Measurements from ENCODE around the gene SIRPB2. TPM values are rescaled to one million over a fixed set of nuclear protein-coding genes. Genes with fewer than 3 reads are reported as not detected.

SIRPB2 gene
- total RNA-seq, 1 experiment from 2014 or later = not detected

DNA sequence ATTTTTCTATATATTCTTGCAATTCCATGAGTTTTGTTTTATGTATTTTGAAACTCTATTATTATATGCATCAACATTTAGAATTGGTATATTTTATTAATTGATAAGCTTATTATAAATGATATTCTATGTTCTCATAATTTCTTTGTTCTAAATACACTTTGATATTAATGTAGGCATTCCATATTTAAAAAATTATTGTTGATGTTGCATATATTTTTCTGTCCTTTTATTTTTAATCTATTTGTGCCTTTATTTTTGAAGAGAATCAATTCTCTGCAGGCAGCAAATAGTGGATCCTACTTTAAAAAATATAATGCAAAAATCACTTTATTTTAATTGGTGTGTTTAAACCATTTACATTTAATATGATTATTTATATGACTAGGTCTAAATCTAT, 36.7 kb upstream of the SIRPB2 start:
- Histone ChIP-seq H3K4me2 (ENCODE audit: insufficient read depth, insufficient read length, low read length) (no peak overlapping the region), H4K20me1 (ENCODE audit: control insufficient read depth, insufficient read depth, insufficient read length) (no peaks in the 10 kb centered on the region), H3K18ac (ENCODE audit: insufficient read length, low read depth, low read length) (no peak overlapping the region), H2BK12ac (ENCODE audit: insufficient read length, low read depth, low read length) (no peak overlapping the region), H4K5ac (ENCODE audit: insufficient read length, low read depth, low read length) (no peak overlapping the region), H3K4ac (ENCODE audit: low read depth, low read length) (no peak overlapping the region), H3K27me3 (ENCODE audit: insufficient read depth, low read length) (no peaks in the 10 kb centered on the region), H3T11ph (ENCODE audit: low read length) (no peak overlapping the region), H2BK120ac (ENCODE audit: low read depth, low read length, poor library complexity, severe bottlenecking) (no peak overlapping the region), H2BK20ac (ENCODE audit: low read depth, low read length, poor library complexity, severe bottlenecking) (no peak overlapping the region), H2BK5ac (ENCODE audit: insufficient read length, low read length) (no peak overlapping the region), H3K27ac (ENCODE audit: insufficient read length, low read depth, low read length) (no peak overlapping the region), H3K4me1 (ENCODE audit: insufficient read depth, low read length) (no peaks in the 10 kb centered on the region), H3K23ac (ENCODE audit: insufficient read length, low read depth, low read length) (no peak overlapping the region), H4K91ac (ENCODE audit: insufficient read length, low read depth, low read length) (no peak overlapping the region), H3K56ac (ENCODE audit: insufficient read length, low read depth, low read length) (no peak overlapping the region), H3K9me3 (ENCODE audit: control insufficient read depth, low read depth, low read length) (no peaks in the 10 kb centered on the region), H2BK15ac (ENCODE audit: low read depth, low read length) (no peak overlapping the region), H2AK5ac (ENCODE audit: insufficient read length, low read length) (no peak overlapping the region), H3K23me2 (ENCODE audit: insufficient read length, low read depth, low read length, poor library complexity, severe bottlenecking) (no peaks in the 10 kb centered on the region), H3K9ac (ENCODE audit: extremely low read depth, insufficient read length, low read length) (no peak overlapping the region), H2AFZ (ENCODE audit: low read length) (no peak overlapping the region), H3K14ac (ENCODE audit: insufficient read depth, low read length) (no peak overlapping the region), H3K79me1 (ENCODE audit: insufficient read depth, low read depth, low read length, poor library complexity, severe bottlenecking) (no peaks in the 10 kb centered on the region), H4K8ac (replicated peaks; ENCODE audit: insufficient read length, low read depth, low read length) (no peak overlapping the region), H3K79me2 (ENCODE audit: insufficient read depth, low read length) (no peaks in the 10 kb centered on the region)
- Mint-ChIP-seq H3K36me3 (ENCODE audit: insufficient read depth in 1 of 3, low read depth in 3 of 3) (no peaks in the 10 kb centered on the region), H3K4me3 (no peak overlapping the region), H3K27ac (no peak overlapping the region), H3K4me1 (no peaks in the 10 kb centered on the region), H3K27me3 (ENCODE audit: low read depth) (peaks cover 5% of the 10 kb centered on the region), H3K9me3 (peaks cover 3 to 4% of the 10 kb centered on the region in 2 experiments; a peak in 2 of 5 replicates)
- DNase-seq = no peak
- TF ChIP-seq, protein P1, sequence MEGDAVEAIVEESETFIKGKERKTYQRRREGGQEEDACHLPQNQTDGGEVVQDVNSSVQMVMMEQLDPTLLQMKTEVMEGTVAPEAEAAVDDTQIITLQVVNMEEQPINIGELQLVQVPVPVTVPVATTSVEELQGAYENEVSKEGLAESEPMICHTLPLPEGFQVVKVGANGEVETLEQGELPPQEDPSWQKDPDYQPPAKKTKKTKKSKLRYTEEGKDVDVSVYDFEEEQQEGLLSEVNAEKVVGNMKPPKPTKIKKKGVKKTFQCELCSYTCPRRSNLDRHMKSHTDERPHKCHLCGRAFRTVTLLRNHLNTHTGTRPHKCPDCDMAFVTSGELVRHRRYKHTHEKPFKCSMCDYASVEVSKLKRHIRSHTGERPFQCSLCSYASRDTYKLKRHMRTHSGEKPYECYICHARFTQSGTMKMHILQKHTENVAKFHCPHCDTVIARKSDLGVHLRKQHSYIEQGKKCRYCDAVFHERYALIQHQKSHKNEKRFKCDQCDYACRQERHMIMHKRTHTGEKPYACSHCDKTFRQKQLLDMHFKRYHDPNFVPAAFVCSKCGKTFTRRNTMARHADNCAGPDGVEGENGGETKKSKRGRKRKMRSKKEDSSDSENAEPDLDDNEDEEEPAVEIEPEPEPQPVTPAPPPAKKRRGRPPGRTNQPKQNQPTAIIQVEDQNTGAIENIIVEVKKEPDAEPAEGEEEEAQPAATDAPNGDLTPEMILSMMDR (conservative IDR thresholded peaks at IDR 0.05) = no peak
